ENCODE measurements around the gene CCL25.

DNA sequence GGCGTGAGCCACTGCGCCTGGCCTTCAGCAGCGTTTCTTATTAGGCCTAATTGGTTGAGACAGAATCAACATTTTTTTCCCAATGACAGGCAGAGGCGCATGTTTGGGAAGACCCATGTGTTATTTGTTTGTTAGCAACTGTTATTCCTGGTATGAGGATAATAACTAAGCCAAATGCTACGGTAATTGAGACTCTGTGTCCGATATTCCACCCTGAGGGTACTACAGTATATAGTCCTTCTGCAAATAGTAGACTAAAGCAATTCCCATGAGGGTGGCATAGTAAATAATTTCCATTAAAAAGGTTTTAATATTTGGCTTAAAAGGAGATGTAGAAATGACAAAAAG is 18.4 kb upstream of the CCL25 start:
- no peak for TF ChIP-seq POLR2A (IDR thresholded peaks at IDR 0.05)
- TF ChIP-seq, protein P1, sequence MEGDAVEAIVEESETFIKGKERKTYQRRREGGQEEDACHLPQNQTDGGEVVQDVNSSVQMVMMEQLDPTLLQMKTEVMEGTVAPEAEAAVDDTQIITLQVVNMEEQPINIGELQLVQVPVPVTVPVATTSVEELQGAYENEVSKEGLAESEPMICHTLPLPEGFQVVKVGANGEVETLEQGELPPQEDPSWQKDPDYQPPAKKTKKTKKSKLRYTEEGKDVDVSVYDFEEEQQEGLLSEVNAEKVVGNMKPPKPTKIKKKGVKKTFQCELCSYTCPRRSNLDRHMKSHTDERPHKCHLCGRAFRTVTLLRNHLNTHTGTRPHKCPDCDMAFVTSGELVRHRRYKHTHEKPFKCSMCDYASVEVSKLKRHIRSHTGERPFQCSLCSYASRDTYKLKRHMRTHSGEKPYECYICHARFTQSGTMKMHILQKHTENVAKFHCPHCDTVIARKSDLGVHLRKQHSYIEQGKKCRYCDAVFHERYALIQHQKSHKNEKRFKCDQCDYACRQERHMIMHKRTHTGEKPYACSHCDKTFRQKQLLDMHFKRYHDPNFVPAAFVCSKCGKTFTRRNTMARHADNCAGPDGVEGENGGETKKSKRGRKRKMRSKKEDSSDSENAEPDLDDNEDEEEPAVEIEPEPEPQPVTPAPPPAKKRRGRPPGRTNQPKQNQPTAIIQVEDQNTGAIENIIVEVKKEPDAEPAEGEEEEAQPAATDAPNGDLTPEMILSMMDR (IDR thresholded peaks at IDR 0.05 in 8 of 11, conservative IDR thresholded peaks at IDR 0.05 in 3 of 11), result no peak
